RWPE1 (cell line): ENCODE data around the gene PLEKHM3.
"Not testable (repeated sequence)": the region's sequence is repeated elsewhere in the genome, so short reads cannot be mapped to it uniquely, and the experiment has no call there.

Source experiments
- CTCF ChIA-PET: fragments of 350-600 bp; sonication (Branson Sonifier 250); formaldehyde crosslinking; extraction: SDS; loops from one replicate; lab custom pipeline; 2021; lab: Yijun Ruan, JAX
- POLR2A ChIA-PET: fragments of 400-600 bp; formaldehyde crosslinking; extraction: SDS; loops from one replicate; lab custom pipeline; 2020; ENCODE audit warnings: antibody characterized with exemption; ENCODE audit not compliant: low non-redundant PET; lab: Yijun Ruan, JAX
- DNase-seq: peaks from one replicate; pipeline ENCODE4 v3.0.0; 2012; ENCODE audit warnings: low spot score
- H3K27ac ChIP-seq: fragments of 450-650 bp; 2 replicates; pipeline ENCODE4 v1.5.1; 2017
- CTCF ChIP-seq: fragments of 450-650 bp; conservative IDR thresholded peaks from 2 replicates; pipeline ENCODE4 v1.5.1; 2017; ENCODE audit warnings: low read depth, mild to moderate bottlenecking

The PLEKHM3 gene

DNA sequence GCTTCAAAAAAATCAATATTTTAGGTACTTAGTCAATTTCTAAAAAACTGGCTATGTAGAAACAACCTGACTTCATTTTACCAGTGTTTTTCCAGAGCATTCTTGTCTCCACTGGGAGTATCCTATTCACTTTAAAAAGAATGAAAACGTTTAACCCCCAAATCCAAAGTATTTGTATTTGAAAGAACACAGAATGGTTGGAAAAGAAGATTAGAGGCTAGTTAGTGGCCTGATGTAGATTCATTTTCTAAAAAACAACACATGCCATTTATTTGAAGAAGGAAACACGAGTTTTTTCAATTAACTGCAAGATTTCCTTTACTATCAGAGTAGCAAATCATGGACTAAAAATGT, 74.6 kb downstream of the PLEKHM3 start:
- H3K27ac ChIP-seq, result no peak overlapping the region
- ChIA-PET POLR2A (no interaction called here), CTCF (no interaction called here)
- TF ChIP-seq CTCF, result no peak
- DNase-seq, result no peak

DNA sequence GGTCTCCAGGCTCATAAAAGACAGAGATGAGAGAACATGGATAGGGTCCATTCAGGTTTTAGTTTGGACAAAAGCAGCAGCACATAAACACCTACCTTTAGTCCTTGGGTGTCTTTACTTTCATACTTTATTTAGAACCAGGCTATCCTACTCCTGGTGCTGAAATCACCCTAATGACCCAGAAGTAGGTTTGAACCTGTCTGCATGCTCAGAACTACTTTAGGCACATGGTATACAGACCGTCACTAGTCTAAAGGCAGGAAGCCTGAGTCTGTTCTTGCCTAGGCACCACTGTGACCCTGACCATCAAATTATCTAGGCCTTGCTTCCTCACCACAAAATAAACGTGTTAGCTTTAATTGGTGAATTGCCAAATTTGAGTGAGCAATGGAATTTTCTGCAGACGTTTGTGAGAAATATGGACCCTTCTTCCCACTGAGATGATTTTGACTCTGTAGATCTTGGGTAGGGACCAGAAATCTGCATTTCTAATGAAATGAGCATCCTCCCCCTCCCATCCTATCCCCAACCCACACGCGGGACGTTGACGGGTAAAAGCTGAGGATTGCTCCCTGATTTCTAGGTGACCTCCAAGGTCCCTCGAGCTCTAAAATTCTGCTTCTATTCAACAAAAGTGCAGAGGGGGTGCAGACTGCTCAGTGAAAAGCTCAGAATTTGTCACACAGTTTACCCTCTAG, 75.1 kb downstream of the PLEKHM3 start:
- ChIA-PET POLR2A (no interaction called here), CTCF (no interaction called here)
- no peak overlapping the region for H3K27ac ChIP-seq
- no peak for TF ChIP-seq CTCF
- no peak for DNase-seq

- POLR2A ChIA-PET, DNase-seq, H3K27ac ChIP-seq: not testable (repeated sequence)
- CTCF ChIA-PET, result interaction anchor here (0.6 kb wide), 1 partner anchor 35 kb away, joined by 4 read pairs; no protein-coding TSS in a partner anchor
Measured at GRCh38 chr2:207949245-207949644, 76.1 kb downstream of the PLEKHM3 start.

- no peak for DNase-seq
- no peak for TF ChIP-seq CTCF
- H3K27ac ChIP-seq, result no peak overlapping the region
- ChIA-PET POLR2A (no interaction called here), CTCF (no interaction called here)
Measured at GRCh38 chr2:207944979-207945600, 80.2 kb downstream of the PLEKHM3 start.

DNA sequence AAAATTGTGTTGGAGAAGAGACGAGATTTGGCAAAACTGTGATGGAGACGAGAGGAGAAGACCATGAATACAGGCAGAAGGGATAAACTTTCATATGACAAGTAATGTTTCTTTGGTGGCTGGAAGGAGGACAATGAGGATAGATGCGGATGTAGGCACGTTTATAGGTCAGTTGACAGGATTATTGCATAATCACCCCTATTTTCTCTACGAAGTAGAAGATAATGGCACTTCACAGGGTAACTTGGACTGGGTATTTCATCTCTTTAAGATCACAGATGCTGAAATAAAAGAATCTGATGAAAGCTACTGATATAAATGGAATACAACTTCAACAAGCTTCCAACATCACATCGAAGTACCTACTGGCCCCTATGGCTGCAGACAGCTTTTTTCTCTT, 81.0 kb downstream of the PLEKHM3 start:
- H3K27ac ChIP-seq, result no peak overlapping the region
- DNase-seq, result no peak
- ChIA-PET POLR2A (no interaction called here), CTCF (no interaction called here)
- TF ChIP-seq CTCF, result no peak

GRCh38 chr2:207939342-207940108, 85.8 kb downstream of the PLEKHM3 start:
- CTCF ChIA-PET, result no interaction called here
- H3K27ac ChIP-seq, result no peak overlapping the region
- no peak for TF ChIP-seq CTCF
- DNase-seq, result peak; percentile 9
- POLR2A ChIA-PET, result no interaction called here

DNA sequence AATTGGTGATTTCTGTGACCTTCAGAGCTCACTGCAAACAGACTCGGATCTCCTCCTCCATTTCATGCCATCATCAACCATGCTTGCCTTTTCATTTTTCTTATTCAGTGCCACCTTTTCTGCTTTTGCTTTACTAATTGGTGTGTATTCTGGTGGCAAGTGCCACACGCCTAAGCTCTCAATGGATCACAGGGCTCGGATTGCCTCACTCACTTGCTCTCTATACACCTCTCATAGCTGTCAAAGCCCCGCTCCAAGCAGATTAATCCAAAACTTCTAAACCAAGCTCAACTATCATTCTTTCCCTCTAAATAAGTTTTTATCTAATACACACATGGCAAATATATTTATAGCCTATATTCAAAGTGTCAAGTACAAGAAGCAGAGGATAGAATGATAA, 86.4 kb downstream of the PLEKHM3 start:
- TF ChIP-seq CTCF, result no peak
- H3K27ac ChIP-seq, result no peak overlapping the region
- CTCF ChIA-PET, result no interaction called here
- POLR2A ChIA-PET, result no interaction called here
- DNase-seq, result no peak
